ENCODE results near the gene CES4A. TPM values are rescaled to one million over a fixed set of nuclear protein-coding genes. Genes with fewer than 3 reads are reported as not detected.
"Not testable (repeated sequence)": the region's sequence is repeated elsewhere in the genome, so short reads cannot be mapped to it uniquely, and the experiment has no call there.

CES4A gene
- total RNA-seq, 1 donor from 2014 or later: 13.3 TPM

DNA sequence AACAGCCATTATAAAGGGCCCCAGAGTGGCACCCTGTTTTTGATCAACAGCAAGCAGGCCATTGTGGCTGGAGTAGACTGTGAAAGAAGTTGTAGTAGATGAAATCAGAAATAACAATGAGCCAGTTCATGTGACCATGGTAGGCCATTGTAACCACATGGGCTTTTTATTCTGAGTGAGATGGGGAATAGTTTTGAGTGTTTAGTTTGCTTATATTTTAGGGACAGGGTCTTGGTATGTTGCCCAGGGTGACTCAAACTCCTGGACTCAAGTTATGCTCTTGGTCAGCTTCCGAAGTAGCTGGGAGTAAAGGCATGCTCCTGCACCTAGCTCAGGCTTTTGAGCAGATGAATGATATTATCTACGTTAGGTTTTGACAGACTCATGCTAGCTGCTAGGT lies 52.5 kb downstream of the CES4A start:
- no peaks in the 10 kb centered on the region for H3K27me3 ChIP-seq
- H3K4me1 ChIP-seq: no peaks in the 10 kb centered on the region
- H3K4me3 ChIP-seq: no peak overlapping the region
- intact Hi-C loops (cut with DNase I): no loop called here
- ATAC-seq: no peak
- no peak for DNase-seq
- H3K9me3 ChIP-seq: no peaks in the 10 kb centered on the region
- TF ChIP-seq, protein P1, sequence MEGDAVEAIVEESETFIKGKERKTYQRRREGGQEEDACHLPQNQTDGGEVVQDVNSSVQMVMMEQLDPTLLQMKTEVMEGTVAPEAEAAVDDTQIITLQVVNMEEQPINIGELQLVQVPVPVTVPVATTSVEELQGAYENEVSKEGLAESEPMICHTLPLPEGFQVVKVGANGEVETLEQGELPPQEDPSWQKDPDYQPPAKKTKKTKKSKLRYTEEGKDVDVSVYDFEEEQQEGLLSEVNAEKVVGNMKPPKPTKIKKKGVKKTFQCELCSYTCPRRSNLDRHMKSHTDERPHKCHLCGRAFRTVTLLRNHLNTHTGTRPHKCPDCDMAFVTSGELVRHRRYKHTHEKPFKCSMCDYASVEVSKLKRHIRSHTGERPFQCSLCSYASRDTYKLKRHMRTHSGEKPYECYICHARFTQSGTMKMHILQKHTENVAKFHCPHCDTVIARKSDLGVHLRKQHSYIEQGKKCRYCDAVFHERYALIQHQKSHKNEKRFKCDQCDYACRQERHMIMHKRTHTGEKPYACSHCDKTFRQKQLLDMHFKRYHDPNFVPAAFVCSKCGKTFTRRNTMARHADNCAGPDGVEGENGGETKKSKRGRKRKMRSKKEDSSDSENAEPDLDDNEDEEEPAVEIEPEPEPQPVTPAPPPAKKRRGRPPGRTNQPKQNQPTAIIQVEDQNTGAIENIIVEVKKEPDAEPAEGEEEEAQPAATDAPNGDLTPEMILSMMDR (IDR thresholded peaks at IDR 0.05): no peak
- H3K27ac ChIP-seq: no peak overlapping the region
- peaks cover 28% of the 10 kb centered on the region for H3K36me3 ChIP-seq

DNA sequence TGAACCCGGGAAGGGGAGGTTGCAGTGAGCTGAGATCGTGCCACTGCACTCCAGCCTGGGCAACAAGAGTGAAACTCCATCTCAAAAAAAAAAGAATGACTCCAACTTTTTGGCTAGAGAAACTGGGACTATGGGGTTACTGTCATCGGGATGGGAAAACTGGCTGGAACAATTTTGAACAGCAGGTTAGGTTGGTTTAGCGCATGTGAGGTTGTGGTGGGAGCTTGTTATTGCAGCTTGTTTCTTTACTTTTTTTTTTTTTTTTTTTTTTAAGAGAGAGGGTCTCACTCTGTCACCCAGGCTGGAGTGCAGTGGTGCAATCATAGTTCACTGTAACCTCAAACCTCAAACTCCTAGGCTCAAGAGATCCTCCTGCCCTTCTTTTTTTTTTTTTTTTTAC lies 53.1 kb downstream of the CES4A start:
- H3K4me1 ChIP-seq; H3K9me3 ChIP-seq; intact Hi-C loops (cut with DNase I); DNase-seq; H3K27ac ChIP-seq; H3K27me3 ChIP-seq; ATAC-seq; H3K4me3 ChIP-seq: not testable (repeated sequence)
- H3K36me3 ChIP-seq: peaks cover 29% of the 10 kb centered on the region

DNA sequence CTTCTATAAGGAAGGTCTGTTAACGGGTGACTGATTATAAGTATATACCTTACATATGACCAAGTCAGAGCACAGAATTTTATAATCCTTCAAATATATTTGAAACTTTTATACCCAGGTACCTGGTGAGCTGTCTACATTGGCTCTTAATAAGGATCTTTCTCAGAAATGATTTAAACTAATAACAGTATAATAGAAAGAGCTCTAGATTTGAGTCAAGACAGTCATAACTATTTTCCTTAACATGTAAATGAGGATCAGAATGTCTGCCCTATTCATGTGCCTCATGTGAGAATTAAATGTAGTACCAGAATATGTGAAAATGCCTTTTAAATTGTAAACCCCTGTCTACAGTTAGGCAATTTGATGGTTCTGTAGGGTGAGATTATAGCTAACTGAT lies 55.0 kb downstream of the CES4A start:
- H3K27me3 ChIP-seq: no peaks in the 10 kb centered on the region
- TF ChIP-seq, protein P1 (IDR thresholded peaks at IDR 0.05): no peak
- H3K4me3 ChIP-seq: no peak overlapping the region

DNA sequence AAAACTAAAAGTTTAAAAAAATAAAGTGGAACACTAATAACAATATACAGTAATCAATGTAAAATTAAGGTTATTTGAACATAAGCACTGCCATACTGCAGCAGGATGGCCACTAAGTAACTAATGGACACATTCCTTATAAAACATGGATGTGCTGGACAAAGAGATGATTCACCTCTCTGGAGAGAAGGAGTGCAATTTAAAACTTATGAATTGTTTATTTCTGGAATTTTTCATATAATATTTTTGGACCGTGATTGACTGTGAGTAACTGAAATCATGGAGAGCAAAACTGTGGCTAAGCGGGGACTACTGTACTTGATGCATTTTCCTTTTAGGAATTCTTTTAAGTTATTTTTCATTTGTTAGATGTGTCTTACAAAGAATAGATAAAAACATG lies 62.4 kb downstream of the CES4A start:
- H3K9me3 ChIP-seq: no peaks in the 10 kb centered on the region
- peaks cover under 1% of the 10 kb centered on the region for H3K4me1 ChIP-seq
- H3K36me3 ChIP-seq: peaks cover 2% of the 10 kb centered on the region
- intact Hi-C loops (cut with DNase I): no loop called here
- ATAC-seq (no peak), DNase-seq (no peak)
- H3K27ac ChIP-seq: no peak overlapping the region
- TF ChIP-seq, protein P1 (IDR thresholded peaks at IDR 0.05): no peak
- no peaks in the 10 kb centered on the region for H3K27me3 ChIP-seq
- no peak overlapping the region for H3K4me3 ChIP-seq

More for the DNA sequence above, 55.0 kb downstream of the CES4A start:
- intact Hi-C loops (cut with DNase I): no loop called here
- no peak for ATAC-seq
- H3K27ac ChIP-seq: no peak overlapping the region
- H3K36me3 ChIP-seq: peaks cover 19% of the 10 kb centered on the region
- no peaks in the 10 kb centered on the region for H3K9me3 ChIP-seq
- no peaks in the 10 kb centered on the region for H3K4me1 ChIP-seq
- DNase-seq: no peak

DNA sequence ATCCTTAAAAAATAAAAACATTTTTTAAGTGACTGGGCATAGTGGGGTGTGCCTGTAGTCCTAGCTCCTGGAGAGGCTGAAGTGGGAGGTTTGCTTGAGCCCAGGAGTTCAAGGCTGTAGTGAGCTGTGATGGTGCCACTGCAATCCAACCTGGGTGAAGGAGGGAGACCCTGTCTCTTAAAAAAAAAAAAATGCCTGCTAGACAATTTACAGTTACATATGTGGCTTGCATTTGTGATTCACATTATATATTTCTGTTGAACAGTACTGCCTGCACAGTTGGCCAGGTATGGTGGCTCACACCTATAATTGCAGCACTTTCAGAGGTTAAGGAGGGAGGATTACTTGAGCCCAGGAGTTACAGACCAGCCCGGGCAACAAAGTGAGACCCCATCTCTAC lies 64.0 kb downstream of the CES4A start:
- Histone ChIP-seq H3K9me3 (no peaks in the 10 kb centered on the region), H3K27me3 (no peaks in the 10 kb centered on the region), H3K4me3 (no peak overlapping the region), H3K36me3 (no peaks in the 10 kb centered on the region), H3K4me1 (peaks cover 6% of the 10 kb centered on the region), H3K27ac (no peak overlapping the region)
- ATAC-seq: no peak
- TF ChIP-seq, protein P1 (IDR thresholded peaks at IDR 0.05): no peak
- intact Hi-C loops (cut with DNase I): no loop called here
- DNase-seq: no peak

DNA sequence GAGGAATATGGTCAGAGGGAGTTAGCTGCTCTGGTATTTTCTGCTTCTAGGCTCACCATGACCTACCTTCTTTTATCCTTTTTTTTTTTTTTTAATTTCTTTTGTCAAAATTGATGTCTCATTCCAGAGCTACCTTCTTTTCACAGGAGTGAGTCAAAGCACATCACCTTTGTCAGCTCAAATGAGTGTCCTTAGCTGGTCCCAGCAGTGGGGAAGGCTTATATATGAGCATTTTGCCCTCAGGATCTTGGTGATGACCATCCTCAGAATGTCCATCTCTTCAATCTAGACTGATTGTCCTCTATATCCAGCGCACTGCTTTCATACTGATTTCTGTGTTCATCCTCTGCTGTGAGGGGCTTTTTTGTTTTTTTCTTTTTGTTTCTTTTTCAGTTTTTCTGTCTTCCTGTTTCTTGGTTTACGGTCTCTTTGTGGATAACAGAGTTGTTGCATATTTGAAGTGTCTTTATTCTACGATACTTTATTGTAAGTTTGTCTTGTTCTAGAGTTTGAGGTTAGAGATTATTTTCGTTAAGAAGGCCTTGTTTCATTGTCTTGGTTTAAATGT lies 65.5 kb downstream of the CES4A start:
- Histone ChIP-seq H3K36me3 (no peaks in the 10 kb centered on the region), H3K4me3 (no peak overlapping the region), H3K9me3 (no peaks in the 10 kb centered on the region), H3K27ac (no peak overlapping the region), H3K27me3 (no peaks in the 10 kb centered on the region), H3K4me1 (peaks cover 6% of the 10 kb centered on the region)
- TF ChIP-seq, protein P1 (IDR thresholded peaks at IDR 0.05): no peak
- intact Hi-C loops (cut with DNase I): no loop called here
- ATAC-seq (no peak), DNase-seq (no peak)
